GM12875 (cell line): ENCODE measurements around the gene CHSY3.

Experiments
- H3K4me3 ChIP-seq: one replicate; pipeline ENCODE4 v1.5.1; 2011; ENCODE audit warnings: low read depth, low read length, control low read depth
- CTCF ChIP-seq: IDR thresholded peaks from 2 replicates; pipeline ENCODE4 v1.5.1; 2011; ENCODE audit warnings: low read depth, mild to moderate bottlenecking, control low read depth, inconsistent platforms, low read length, moderate library complexity, borderline replicate concordance; ENCODE audit not compliant: insufficient read depth

The CHSY3 gene

DNA sequence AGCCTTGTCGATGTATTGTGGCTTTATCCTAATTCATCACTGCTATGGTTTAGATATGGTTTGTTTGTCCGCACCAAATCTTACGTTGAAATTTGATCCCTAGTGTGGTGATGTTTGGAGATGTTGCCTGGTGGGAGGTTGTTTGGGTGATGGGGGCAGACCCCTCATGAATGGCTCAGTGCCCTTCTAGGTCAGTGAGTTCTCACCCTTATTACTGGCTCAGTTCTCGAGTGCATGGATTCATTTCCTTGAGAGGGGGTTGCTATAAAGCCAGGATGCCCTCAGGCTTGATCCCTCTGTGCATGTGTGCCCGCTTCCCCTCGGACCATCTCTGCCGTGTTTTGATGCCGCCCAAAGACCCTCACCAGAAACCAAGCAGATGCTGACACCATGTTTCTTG is 114.4 kb downstream of the CHSY3 start:
- H3K4me3 ChIP-seq: no peak overlapping the region
- TF ChIP-seq CTCF: no peak

DNA sequence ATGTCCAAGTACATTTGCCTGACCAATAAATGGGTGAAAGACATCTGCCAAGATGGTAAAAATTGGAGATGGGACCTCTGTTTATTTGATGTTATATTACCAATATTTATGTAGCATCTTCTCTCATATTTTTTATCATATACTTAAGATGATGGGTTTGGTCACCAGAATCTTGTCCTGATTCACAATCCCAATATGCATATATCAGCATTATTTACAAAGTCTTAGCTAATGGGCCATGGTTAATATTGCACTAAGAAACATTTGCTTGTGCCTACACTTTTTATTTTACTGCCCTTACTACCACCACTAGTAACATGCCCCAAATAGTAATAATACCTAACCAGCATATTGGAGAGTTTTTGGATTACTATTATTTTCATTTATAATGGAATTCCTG is 116.7 kb downstream of the CHSY3 start:
- H3K4me3 ChIP-seq: no peak overlapping the region
- TF ChIP-seq CTCF: no peak

DNA sequence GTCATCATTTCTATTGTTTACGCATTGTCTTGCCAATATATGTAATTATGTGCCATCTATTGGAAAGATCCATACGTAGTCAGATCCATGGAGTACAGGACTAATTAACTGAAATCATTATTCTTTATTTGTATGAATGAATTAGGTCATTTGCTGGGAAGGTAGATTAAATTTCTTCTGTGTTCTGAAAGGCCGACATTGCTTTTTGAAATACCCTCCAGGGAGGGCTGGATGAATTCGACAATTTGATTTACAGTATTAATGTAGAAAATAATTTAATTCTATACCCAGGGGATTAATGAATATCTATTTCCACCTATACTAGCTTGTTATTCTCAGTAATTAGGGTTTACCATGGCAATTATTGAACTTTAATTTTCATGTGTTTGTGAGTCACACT is 117.6 kb downstream of the CHSY3 start:
- no peak for TF ChIP-seq CTCF
- no peak overlapping the region for H3K4me3 ChIP-seq

DNA sequence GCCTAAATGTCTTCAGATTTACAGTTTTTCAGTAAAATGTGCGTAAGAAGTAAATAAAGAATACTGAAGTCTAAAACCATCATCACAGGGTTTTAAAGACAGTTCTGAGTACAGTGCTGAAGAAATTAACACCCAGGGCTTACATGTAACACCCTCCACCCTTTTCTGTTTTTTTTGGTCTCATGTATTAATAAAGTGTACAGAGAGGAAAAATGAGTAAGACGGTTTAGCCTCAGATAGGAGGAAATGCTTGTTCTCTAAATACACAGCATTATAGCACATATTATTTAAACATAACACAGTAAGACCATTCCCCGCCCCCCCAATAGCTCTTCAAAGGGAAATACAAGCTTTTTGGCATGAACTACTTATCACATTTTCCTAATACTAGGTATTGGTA is 119.3 kb downstream of the CHSY3 start:
- TF ChIP-seq CTCF: no peak
- no peak overlapping the region for H3K4me3 ChIP-seq

DNA sequence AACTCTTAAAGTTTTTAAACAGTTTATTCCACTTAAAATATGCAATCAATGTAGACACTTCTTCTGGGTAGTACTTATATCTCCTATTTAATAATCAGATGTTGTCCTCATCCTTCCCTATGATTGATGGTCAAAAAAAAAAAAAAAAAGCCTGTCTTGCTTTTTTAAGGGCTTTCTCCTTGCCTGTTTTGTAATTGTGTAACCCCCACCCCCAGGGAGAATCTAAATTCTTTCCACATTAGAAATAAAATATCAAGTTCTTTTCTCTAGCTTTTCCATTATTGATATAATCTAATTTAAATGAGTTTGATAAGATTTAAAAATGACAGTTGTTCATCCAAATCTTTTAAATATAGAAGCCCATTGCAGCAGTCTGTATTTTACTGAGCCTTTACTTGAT is 119.7 kb downstream of the CHSY3 start:
- H3K4me3 ChIP-seq: no peak overlapping the region
- TF ChIP-seq CTCF: no peak

DNA sequence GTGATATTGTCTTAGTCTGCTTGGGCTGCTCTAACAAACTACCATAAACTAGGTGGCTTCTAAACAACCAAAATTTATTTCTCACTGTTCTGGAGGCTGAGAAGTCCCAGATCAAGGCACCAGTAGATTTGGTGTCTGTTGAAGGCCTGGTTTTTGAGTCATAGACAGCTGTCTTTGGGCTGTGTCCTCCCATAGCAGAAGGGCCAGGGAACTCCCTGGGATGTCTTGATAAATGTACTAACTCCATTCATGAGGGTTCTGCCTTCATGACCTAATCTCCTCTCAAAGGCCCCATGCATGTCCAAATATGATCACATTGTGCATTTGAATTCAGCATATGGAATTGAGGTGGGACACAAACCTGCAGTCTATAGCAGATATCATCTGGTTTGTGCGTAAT is 121.2 kb downstream of the CHSY3 start:
- no peak for TF ChIP-seq CTCF
- H3K4me3 ChIP-seq: no peak overlapping the region

DNA sequence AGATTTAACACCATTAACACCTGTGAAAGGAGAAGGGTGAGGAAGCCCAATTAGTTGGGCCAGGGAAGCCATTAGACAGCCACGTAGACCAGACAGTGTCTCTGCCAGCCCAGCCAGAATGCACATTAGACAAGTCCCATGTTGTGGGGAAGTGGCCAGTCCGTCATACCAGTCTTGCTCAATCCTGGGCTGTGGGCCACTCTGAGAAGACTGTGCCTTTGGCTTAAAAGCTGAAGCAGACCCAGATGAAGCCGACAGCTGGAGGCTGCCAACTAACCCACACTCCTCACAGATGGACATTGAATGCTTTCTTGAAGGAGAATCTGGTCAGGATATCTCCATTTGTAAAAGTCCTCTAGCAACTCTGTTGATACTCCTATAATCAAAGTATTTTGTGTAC is 128.5 kb downstream of the CHSY3 start:
- no peak for TF ChIP-seq CTCF
- no peak overlapping the region for H3K4me3 ChIP-seq
